ENCODE measurements around the gene HK1.

Gene HK1

GRCh38 chr10:69408318-69409175, 130.3 kb downstream of the HK1 start:
- peak; percentile 92 for DNase-seq

- DNase-seq = no peak
These were observed 130.8 kb downstream of the HK1 start for GRCh38 chr10:69409176-69409495.

GRCh38 chr10:69409968-69410367, 131.7 kb downstream of the HK1 start:
- DNase-seq = no peak

- DNase-seq = no peak
These were observed 132.2 kb downstream of the HK1 start for GRCh38 chr10:69410487-69410886.

- no peak for DNase-seq
These were observed 133.2 kb downstream of the HK1 start for GRCh38 chr10:69411476-69411875.

- DNase-seq = no peak
These were observed 134.0 kb downstream of the HK1 start for GRCh38 chr10:69412232-69412790.

- peak; percentile 51 for DNase-seq
These were observed 135.0 kb downstream of the HK1 start for GRCh38 chr10:69413221-69413865.

- DNase-seq = no peak
These were observed 136.0 kb downstream of the HK1 start for GRCh38 chr10:69414036-69415018.

GRCh38 chr10:69415049-69415448, 136.8 kb downstream of the HK1 start:
- DNase-seq = no peak

GRCh38 chr10:69415951-69416350, 137.7 kb downstream of the HK1 start:
- no peak for DNase-seq

- no peak for DNase-seq
These were observed 138.4 kb downstream of the HK1 start, which contains the start of gene TACR2 for GRCh38 chr10:69416695-69417094. Gene TACR2 (minus strand): TSS chr10:69416918. CDS start chr10:69416323, 595 bp downstream.

- DNase-seq = no peak
These were observed 139.2 kb downstream of the HK1 start for GRCh38 chr10:69417542-69417941.

GRCh38 chr10:69418052-69418752, 139.9 kb downstream of the HK1 start:
- no peak for DNase-seq

GRCh38 chr10:69419096-69419743, 140.9 kb downstream of the HK1 start:
- DNase-seq = no peak

- no peak for DNase-seq
These were observed 141.4 kb downstream of the HK1 start for GRCh38 chr10:69419744-69420126.

- no peak for DNase-seq
These were observed 143.5 kb downstream of the HK1 start for GRCh38 chr10:69421611-69422308.

- DNase-seq = no peak
These were observed 144.4 kb downstream of the HK1 start for GRCh38 chr10:69422676-69423075.

- no peak for DNase-seq
These were observed 146.7 kb downstream of the HK1 start for GRCh38 chr10:69425041-69425440.

GRCh38 chr10:69425511-69426298, 147.4 kb downstream of the HK1 start:
- DNase-seq = peak; percentile 18

- DNase-seq = no peak
These were observed 148.1 kb downstream of the HK1 start for GRCh38 chr10:69426376-69426727.

Data from activated CD4-positive, alpha-beta T cell treated with anti-CD3 and anti-CD28 coated beads for 48 hours (primary cell).